Smooth muscle cell (in vitro differentiated cells): ENCODE data around the gene ARID3C. TPM values are rescaled to one million over a fixed set of nuclear protein-coding genes. Genes with fewer than 3 reads are reported as not detected.

ENCODE experiments used
- DNase-seq: peaks from one replicate; lab custom pipeline; 2025; ENCODE audit not compliant: unreplicated experiment; lab: John Stamatoyannopoulos, UW
- H2AFZ ChIP-seq: fragments of 200-600 bp; sonication (generic); 2 replicates; pipeline ENCODE4 v1.6.0; 2016; ENCODE audit warnings: antibody characterized with exemption, low read depth, mild to moderate bottlenecking
- H3F3A ChIP-seq: fragments of 200-600 bp; sonication (generic); 2 replicates; pipeline ENCODE4 v1.6.0; 2017; ENCODE audit warnings: antibody characterized with exemption, low read depth
- H3K27ac ChIP-seq: fragments of 200-600 bp; sonication (generic); 2 replicates; pipeline ENCODE4 v1.5.1; 2016; ENCODE audit warnings: low read depth, mild to moderate bottlenecking
- H3K27me3 ChIP-seq: fragments of 200-600 bp; sonication (generic); 2 replicates; pipeline ENCODE4 v1.6.1; 2016; ENCODE audit warnings: low read depth, mild to moderate bottlenecking
- H3K36me3 ChIP-seq: fragments of 200-600 bp; sonication (generic); 2 replicates; pipeline ENCODE4 v1.5.1; 2016; ENCODE audit warnings: low read depth
- H3K4me1 ChIP-seq: fragments of 200-600 bp; sonication (generic); 2 replicates; pipeline ENCODE4 v1.5.1; 2016; ENCODE audit warnings: low read depth
- H3K4me2 ChIP-seq: fragments of 200-600 bp; sonication (generic); 2 replicates; pipeline ENCODE4 v1.6.0; 2016; ENCODE audit warnings: mild to moderate bottlenecking
- H3K4me3 ChIP-seq: fragments of 200-600 bp; sonication (generic); 2 replicates; pipeline ENCODE4 v1.5.1; 2016; ENCODE audit warnings: mild to moderate bottlenecking
- H3K79me2 ChIP-seq: fragments of 200-600 bp; sonication (generic); 2 replicates; pipeline ENCODE4 v1.6.0; 2016; ENCODE audit warnings: low read depth, mild to moderate bottlenecking
- H3K9ac ChIP-seq: fragments of 200-600 bp; sonication (generic); 2 replicates; pipeline ENCODE4 v1.6.0; 2016; ENCODE audit warnings: low read depth
- H3K9me3 ChIP-seq: fragments of 200-600 bp; sonication (generic); replicated peaks from 2 replicates; pipeline ENCODE4 v1.5.1; 2016; ENCODE audit warnings: low read depth
- H4K20me1 ChIP-seq: fragments of 200-600 bp; sonication (generic); 2 replicates; pipeline ENCODE4 v1.6.0; 2016; ENCODE audit warnings: low read depth
- WGBS: methylation state at CpG from one replicate; pipeline ENCODE4 v1.1.7; 2016; ENCODE audit warnings: low lambda C conversion rate; 5-methylcytosine and 5-hydroxymethylcytosine counted together
- polyA plus RNA-seq: library from polyadenylated mRNA; unstranded; fragments of >200 nt; fragmentation: Nextera tagmentation; extraction: Ambion mirVana; gene quantifications from 2 replicates; pipeline ENCODE4 v1.2.1, GENCODE V29; 2016
- total RNA-seq: library from RNA; depleted of rRNA; stranded (reverse); fragments of >200 nt; gene quantifications from 2 replicates; pipeline ENCODE4 v1.2.3, GENCODE V29; 2014
- TF ChIP-seq, protein P1 (sequence below): fragments of 200-600 bp; sonication (generic); IDR thresholded peaks from 2 replicates; pipeline ENCODE4 v1.5.1; 2017; ENCODE audit warnings: borderline replicate concordance, mild to moderate bottlenecking, antibody characterized with exemption; ENCODE audit not compliant: insufficient read depth, poor library complexity, severe bottlenecking

The ARID3C gene
- total and polyA plus RNA-seq, 2 experiments from 2014 or later: 0.40 TPM; not detected in 1

DNA sequence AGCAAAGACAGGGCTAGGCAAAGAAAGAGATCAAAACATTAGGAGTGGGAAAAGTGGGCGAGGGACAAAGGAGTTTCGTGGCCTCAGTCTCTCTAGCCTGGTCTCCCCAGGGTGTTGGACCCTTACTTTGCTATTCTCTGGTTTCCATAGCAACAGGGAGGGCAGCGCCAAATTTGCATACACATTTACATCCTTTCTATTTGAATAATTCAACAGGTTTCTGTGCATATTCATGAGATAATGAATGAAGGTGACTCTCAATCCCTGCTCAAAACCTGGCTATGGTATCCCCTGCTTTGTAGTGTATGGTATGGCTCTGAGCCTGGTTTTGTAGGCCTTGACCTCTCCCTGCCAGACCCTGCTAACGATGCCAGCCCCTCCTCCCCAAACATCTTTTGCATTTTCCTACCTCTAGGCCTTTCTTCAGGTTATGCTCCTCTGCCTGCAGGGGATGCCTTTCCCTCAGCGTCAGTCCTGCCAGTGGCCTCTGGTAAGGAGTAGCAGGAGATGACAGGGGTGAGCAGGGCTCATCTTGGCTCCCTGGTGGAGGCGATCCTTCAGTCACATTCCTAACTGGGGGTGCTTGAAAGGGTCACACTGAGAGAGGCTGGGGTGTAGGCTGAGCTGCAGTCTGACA lies 26.8 kb downstream of the ARID3C start:
- Histone ChIP-seq H3K27me3 (no peaks in the 10 kb centered on the region), H3K36me3 (no peaks in the 10 kb centered on the region), H3K9ac (no peak overlapping the region), H3K79me2 (no peaks in the 10 kb centered on the region), H3F3A (no peaks in the 10 kb centered on the region), H3K4me2 (no peak overlapping the region), H3K4me3 (no peak overlapping the region), H2AFZ (no peak overlapping the region), H3K4me1 (no peaks in the 10 kb centered on the region), H4K20me1 (no peaks in the 10 kb centered on the region), H3K9me3 (no peaks in the 10 kb centered on the region), H3K27ac (no peak overlapping the region)
- 66% methylated on average over 6 of the region's 6 CpGs for WGBS
- no peak for DNase-seq
- TF ChIP-seq, protein P1, sequence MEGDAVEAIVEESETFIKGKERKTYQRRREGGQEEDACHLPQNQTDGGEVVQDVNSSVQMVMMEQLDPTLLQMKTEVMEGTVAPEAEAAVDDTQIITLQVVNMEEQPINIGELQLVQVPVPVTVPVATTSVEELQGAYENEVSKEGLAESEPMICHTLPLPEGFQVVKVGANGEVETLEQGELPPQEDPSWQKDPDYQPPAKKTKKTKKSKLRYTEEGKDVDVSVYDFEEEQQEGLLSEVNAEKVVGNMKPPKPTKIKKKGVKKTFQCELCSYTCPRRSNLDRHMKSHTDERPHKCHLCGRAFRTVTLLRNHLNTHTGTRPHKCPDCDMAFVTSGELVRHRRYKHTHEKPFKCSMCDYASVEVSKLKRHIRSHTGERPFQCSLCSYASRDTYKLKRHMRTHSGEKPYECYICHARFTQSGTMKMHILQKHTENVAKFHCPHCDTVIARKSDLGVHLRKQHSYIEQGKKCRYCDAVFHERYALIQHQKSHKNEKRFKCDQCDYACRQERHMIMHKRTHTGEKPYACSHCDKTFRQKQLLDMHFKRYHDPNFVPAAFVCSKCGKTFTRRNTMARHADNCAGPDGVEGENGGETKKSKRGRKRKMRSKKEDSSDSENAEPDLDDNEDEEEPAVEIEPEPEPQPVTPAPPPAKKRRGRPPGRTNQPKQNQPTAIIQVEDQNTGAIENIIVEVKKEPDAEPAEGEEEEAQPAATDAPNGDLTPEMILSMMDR: no peak

GRCh38 chr9:34600908-34601307 lies 28.0 kb downstream of the ARID3C start:
- H3K4me3 ChIP-seq: no peak overlapping the region
- DNase-seq: no peak

DNA sequence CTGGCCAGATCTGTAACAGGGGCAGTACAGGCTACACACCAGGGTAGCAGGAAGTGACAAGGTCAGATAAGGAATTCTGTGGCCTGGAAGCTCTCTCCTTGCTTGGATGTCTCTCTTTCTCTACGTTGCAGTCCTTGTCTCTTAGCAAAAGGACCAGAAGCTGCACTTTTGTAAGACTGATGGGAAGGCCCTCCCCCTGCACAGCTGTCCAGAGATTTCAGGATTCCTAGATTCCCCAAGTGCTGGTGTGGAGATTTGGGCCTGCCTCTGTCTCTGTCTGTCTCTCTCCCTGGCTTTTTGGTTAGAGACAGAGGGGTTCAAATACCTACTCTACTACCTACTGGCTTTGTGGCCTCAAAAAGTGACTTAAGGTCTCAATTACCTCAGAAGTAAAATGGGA lies 29.3 kb downstream of the ARID3C start:
- Histone ChIP-seq H3K4me2 (no peak overlapping the region), H3K9me3 (no peaks in the 10 kb centered on the region), H3K36me3 (no peaks in the 10 kb centered on the region), H3F3A (no peaks in the 10 kb centered on the region), H4K20me1 (no peaks in the 10 kb centered on the region), H3K4me1 (no peaks in the 10 kb centered on the region), H3K4me3 (no peak overlapping the region), H3K9ac (no peak overlapping the region), H3K79me2 (no peaks in the 10 kb centered on the region), H3K27me3 (no peaks in the 10 kb centered on the region), H2AFZ (no peak overlapping the region), H3K27ac (no peak overlapping the region)
- TF ChIP-seq, protein P1: no peak
- DNase-seq: no peak
- WGBS: 7% methylated on average over 1 of the region's 1 CpG

More at GRCh38 chr9:34600908-34601307, 28.0 kb downstream of the ARID3C start:
- no peaks in the 10 kb centered on the region for H3K27me3 ChIP-seq
- TF ChIP-seq, protein P1: no peak
- H3K4me2 ChIP-seq: no peak overlapping the region
- H3K36me3 ChIP-seq: no peaks in the 10 kb centered on the region
- no peaks in the 10 kb centered on the region for H3K9me3 ChIP-seq
- no peak overlapping the region for H3K27ac ChIP-seq
- no peak overlapping the region for H3K9ac ChIP-seq
- no peak overlapping the region for H2AFZ ChIP-seq
- no peaks in the 10 kb centered on the region for H4K20me1 ChIP-seq
- no peaks in the 10 kb centered on the region for H3K4me1 ChIP-seq
- 100% methylated on average over 1 of the region's 1 CpG for WGBS
- H3F3A ChIP-seq: no peaks in the 10 kb centered on the region
- H3K79me2 ChIP-seq: no peaks in the 10 kb centered on the region

DNA sequence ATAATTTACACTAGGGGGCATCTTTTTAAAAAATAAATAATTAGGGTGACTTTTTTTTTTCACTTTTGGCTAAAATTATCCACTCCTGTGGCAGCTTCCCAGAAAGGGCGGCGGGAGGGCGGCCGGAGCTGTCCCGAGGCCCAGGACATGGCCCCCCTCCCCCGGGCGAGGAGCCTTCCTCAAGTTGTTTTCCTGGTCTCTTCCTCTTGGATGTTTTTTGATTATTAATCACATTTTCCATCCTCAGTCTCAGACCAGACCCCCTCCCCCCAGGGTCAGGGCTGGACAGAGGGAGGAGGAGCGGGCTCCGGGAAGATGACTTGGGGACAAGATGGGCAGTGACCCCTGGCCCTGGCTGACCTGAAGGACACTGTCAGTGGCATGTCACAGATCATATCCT lies 34.7 kb downstream of the ARID3C start:
- no peaks in the 10 kb centered on the region for H4K20me1 ChIP-seq
- H3K27ac ChIP-seq: no peak overlapping the region
- H3K4me1 ChIP-seq: peaks cover 9% of the 10 kb centered on the region
- no peak overlapping the region for H3K4me2 ChIP-seq
- H2AFZ ChIP-seq: no peak overlapping the region
- H3K27me3 ChIP-seq: peaks cover 24% of the 10 kb centered on the region
- H3F3A ChIP-seq: no peaks in the 10 kb centered on the region
- TF ChIP-seq, protein P1: no peak
- 93% methylated on average over 9 of the region's 9 CpGs for WGBS
- no peaks in the 10 kb centered on the region for H3K79me2 ChIP-seq
- H3K36me3 ChIP-seq: no peaks in the 10 kb centered on the region
- no peak overlapping the region for H3K9ac ChIP-seq
- no peak overlapping the region for H3K4me3 ChIP-seq
- H3K9me3 ChIP-seq: no peaks in the 10 kb centered on the region
- no peak for DNase-seq
